Body of pancreas (tissue), 4 donors: ENCODE measurements around the gene TXNRD2. TPM values are rescaled to one million over a fixed set of nuclear protein-coding genes. Genes with fewer than 3 reads are reported as not detected.
A peak's percentile ranks its signal among the peaks of the same experiment; 100 is the strongest.

Experiments used
- ATAC-seq: fragments of 150-250 bp; one replicate; pipeline ENCODE4 v1.9.1; 2016
- DNase-seq, 4 donors: peaks; one replicate each; pipeline ENCODE4 v3.0.0-alpha.2; 2019
- H3K27ac ChIP-seq, 4 donors: fragments of 200-600 bp; sonication (generic); 1 replicate in 3 of 4; 2 replicates in 1 of 4; pipeline versions ENCODE4 v1.5.1 to v1.6.1; 2016 to 2019; ENCODE audit warnings: mild to moderate bottlenecking in 1 of 4, mixed read lengths in 1 of 4, moderate library complexity in 1 of 4
- H3K27me3 ChIP-seq, 2 donors: fragments of 200-600 bp; sonication (generic); one replicate each; pipeline ENCODE4 v1.6.0; 2016; ENCODE audit warnings: mild to moderate bottlenecking in 1 of 2
- H3K36me3 ChIP-seq, 2 donors: fragments of 200-600 bp; sonication (generic); replicated peaks in 1 of 2; 2 replicates each; pipeline ENCODE4 v1.5.1; 2016; ENCODE audit warnings: low read depth in 2 of 2; ENCODE audit not compliant: insufficient read depth in 1 of 2
- H3K4me1 ChIP-seq: fragments of 200-600 bp; sonication (generic); one replicate; pipeline ENCODE4 v1.6.0; 2016
- H3K4me3 ChIP-seq, 2 donors: fragments of 200-600 bp; sonication (generic); 1 replicate in 1 of 2; 2 replicates in 1 of 2; pipeline ENCODE4 v1.5.1; 2016 to 2019
- H3K9me3 ChIP-seq, 3 donors: fragments of 200-600 bp; sonication (generic); 1 replicate in 2 of 3; 2 replicates in 1 of 3; pipeline ENCODE4 v1.5.1; 2016
- POLR2A ChIP-seq, 3 donors: fragments of 450-650 bp; IDR thresholded peaks; one replicate each; pipeline ENCODE4 v1.6.1; 2016; ENCODE audit warnings: antibody characterized with exemption in 3 of 3, mild to moderate bottlenecking in 2 of 3
- WGBS, 2 donors: methylation state at CpG; one replicate each; pipeline ENCODE4 v1.1.5; 2017; 5-methylcytosine and 5-hydroxymethylcytosine counted together
- intact Hi-C: fragments of 100-400 bp; cut with DNase I; formaldehyde crosslinking; loops from one replicate; pipeline ENCODE4 v1.15.1; 2023
- total RNA-seq, 2 donors: library from RNA; depleted of rRNA; stranded (reverse); fragments of >200 nt; gene quantifications; one replicate each; pipeline ENCODE4 v1.1.0, GENCODE V29; 2016
- TF ChIP-seq, protein P1 (sequence below), 7 experiments: fragments of 450-650 bp in 4 of 7; fragments of 200-600 bp in 3 of 7; sonication (generic) in 3 of 7; IDR thresholded peaks; one replicate each; pipeline ENCODE4 v1.5.1; 2016 to 2019; ENCODE audit warnings: antibody characterized with exemption in 7 of 7

TXNRD2 gene
- total RNA-seq, 2 donors from 2014 or later: 22.1 to 23.6 TPM

DNA sequence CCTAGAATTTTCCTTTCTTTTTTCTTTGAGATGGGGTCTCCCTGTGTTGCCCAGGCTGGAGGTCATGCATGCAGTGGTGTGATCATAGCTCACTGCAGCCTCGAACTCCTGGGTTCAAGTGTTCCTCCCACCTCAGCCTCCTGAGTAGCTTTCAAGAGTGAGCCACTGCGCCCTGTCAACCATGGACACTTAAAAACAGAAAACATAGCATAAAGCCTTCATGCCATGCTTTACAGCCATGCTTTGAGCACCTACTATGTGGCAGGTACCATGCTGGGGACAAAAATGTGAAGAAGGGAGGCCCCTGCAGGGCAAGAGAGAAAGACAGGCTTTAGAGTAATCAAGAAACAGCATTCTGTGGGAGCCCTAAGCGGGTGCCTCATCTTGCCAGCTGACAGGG is 73.3 kb downstream of the TXNRD2 start:
- 92% methylated on average over 3 of the region's 3 CpGs for WGBS, 2 donors
- Histone ChIP-seq H3K27me3 (no peaks in the 10 kb centered on the region), H3K27ac (no peak overlapping the region), H3K36me3 (no peaks in the 10 kb centered on the region), H3K4me1 (peaks cover 28% of the 10 kb centered on the region), H3K4me3 (no peak overlapping the region), H3K9me3 (no peaks in the 10 kb centered on the region)
- TF ChIP-seq POLR2A (IDR thresholded peaks at IDR 0.05): no peak
- TF ChIP-seq, protein P1, sequence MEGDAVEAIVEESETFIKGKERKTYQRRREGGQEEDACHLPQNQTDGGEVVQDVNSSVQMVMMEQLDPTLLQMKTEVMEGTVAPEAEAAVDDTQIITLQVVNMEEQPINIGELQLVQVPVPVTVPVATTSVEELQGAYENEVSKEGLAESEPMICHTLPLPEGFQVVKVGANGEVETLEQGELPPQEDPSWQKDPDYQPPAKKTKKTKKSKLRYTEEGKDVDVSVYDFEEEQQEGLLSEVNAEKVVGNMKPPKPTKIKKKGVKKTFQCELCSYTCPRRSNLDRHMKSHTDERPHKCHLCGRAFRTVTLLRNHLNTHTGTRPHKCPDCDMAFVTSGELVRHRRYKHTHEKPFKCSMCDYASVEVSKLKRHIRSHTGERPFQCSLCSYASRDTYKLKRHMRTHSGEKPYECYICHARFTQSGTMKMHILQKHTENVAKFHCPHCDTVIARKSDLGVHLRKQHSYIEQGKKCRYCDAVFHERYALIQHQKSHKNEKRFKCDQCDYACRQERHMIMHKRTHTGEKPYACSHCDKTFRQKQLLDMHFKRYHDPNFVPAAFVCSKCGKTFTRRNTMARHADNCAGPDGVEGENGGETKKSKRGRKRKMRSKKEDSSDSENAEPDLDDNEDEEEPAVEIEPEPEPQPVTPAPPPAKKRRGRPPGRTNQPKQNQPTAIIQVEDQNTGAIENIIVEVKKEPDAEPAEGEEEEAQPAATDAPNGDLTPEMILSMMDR (IDR thresholded peaks at IDR 0.05): no peak
- DNase-seq (no peak), ATAC-seq (no peak)
- intact Hi-C loops: no loop called here

DNA sequence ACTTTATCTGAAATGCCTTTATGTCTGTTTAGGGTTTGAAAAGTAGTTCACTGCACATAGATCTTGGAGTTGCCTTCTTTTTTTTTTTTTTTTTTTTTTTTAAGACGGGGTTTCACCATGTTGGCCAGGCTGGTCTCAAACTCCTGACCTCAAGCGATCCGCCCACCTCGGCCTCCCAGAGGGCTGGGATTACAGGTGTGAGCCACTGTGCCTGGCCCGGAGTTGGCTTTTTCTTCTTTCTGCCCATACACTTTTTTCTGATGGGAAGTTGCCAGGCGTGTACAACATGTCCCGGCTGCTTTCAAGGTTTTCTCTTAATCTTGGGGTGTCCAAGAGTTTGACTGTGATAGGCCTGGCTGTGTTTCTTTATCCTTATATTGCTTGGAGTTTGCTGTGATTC is 74.0 kb downstream of the TXNRD2 start:
- no peaks in the 10 kb centered on the region for H3K36me3 ChIP-seq
- no peak overlapping the region for H3K4me3 ChIP-seq
- H3K4me1 ChIP-seq: peaks cover 20% of the 10 kb centered on the region
- no peaks in the 10 kb centered on the region for H3K27me3 ChIP-seq
- ATAC-seq (no peak), DNase-seq (peak in 3 of 4 donors; percentile 1 to 6 (median 4))
- 66 to 78% methylated on average over 7 of the region's 7 CpGs for WGBS, 2 donors
- intact Hi-C loops: no loop called here
- no peak overlapping the region for H3K27ac ChIP-seq
- no peaks in the 10 kb centered on the region for H3K9me3 ChIP-seq
- TF ChIP-seq, protein P1 (IDR thresholded peaks at IDR 0.05): no peak
- TF ChIP-seq POLR2A (IDR thresholded peaks at IDR 0.05): no peak

DNA sequence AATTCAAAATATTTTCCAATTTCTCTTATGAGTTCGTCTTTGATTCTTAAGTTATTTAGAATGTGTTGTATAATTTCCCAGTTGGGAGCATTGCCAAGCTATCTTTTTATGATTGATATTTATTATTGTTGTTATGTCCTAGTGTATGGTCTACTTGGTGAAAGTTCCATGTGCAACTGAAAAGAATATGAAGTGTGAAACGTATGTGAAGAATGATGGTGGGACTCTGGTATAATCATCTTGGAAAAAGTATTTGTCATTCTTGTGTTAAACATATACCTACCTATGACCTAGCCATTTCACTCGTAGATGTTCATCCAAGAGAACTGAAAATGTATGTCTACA is 75.0 kb downstream of the TXNRD2 start:
- WGBS, 2 donors: 87 to 91% methylated on average over 3 of the region's 3 CpGs
- Histone ChIP-seq H3K27me3 (no peaks in the 10 kb centered on the region), H3K27ac (no peak overlapping the region), H3K4me3 (no peak overlapping the region), H3K9me3 (no peaks in the 10 kb centered on the region), H3K4me1 (peaks cover 18% of the 10 kb centered on the region), H3K36me3 (no peaks in the 10 kb centered on the region)
- DNase-seq: no peak
- ATAC-seq: no peak
- TF ChIP-seq, protein P1 (IDR thresholded peaks at IDR 0.05): no peak
- no peak for TF ChIP-seq POLR2A (IDR thresholded peaks at IDR 0.05)
- intact Hi-C loops: no loop called here

DNA sequence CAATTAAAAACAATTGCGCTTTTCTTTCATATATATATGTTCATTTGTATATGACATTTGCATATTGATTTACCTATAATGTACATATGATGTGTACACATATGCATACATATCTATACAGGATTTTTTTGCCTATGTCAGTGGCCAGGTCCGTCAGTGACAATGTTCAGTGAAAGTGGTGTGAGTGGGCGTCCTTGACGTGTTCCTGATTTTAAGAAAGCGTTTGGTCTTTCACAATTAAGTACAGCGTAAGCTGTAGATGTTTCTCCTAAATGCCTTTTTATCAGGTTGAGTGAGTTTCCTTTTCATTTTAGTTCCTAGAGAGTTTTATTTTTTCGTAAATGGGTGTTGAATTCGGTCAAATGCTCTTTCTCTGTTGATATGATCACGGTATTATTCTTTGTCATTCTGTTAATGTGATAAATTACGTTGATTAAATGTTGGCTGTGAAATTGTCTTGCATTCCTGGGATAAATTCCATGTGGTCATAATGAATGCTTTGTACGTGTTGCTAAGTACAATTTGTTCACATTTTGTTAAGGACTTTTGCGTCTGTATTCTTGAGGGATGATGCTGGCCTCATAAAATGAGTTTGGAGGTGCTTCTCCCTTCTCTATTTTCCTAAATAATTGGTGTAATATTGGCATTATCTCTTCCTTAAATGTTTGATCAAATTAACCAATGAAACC is 76.3 kb downstream of the TXNRD2 start:
- no peak for TF ChIP-seq POLR2A (IDR thresholded peaks at IDR 0.05)
- TF ChIP-seq, protein P1 (IDR thresholded peaks at IDR 0.05): no peak
- WGBS, 2 donors: 57 to 58% methylated on average over 12 of the region's 12 CpGs
- H3K9me3 ChIP-seq: no peaks in the 10 kb centered on the region
- intact Hi-C loops: no loop called here
- H3K27me3 ChIP-seq: no peaks in the 10 kb centered on the region
- H3K4me3 ChIP-seq: no peak overlapping the region
- H3K4me1 ChIP-seq: peaks cover 18% of the 10 kb centered on the region
- peak overlapping the region in 3 of 4 donors; percentile 34 to 50 (median 48) for H3K27ac ChIP-seq
- ATAC-seq (peak; percentile 75), DNase-seq (no peak)
- H3K36me3 ChIP-seq: no peaks in the 10 kb centered on the region

DNA sequence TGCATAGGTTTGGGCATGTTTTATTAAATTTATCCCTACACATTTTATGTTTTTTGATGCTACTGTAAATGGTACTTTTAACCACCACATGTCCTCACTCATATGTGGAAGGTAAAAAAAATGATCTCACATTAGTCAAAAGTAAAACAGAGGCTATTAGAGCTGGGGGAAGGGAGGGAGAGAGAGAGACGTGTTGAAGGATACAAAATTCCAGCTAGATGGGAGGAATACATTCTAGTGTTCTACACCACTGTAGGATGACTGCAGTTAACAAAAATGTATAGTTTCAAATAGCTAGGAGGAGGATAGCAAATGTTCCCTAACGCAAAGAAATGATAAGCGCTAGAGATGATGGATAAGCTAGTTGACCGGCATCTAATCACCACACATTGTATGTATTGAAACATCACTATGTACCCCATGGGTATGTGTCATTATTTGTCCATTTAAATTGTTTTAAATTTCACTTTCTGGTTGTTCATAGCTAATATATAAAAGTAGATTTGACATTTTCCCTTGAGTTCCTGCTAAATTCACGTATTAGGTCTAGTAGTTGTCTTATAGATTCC is 77.0 kb downstream of the TXNRD2 start:
- Histone ChIP-seq H3K27ac (peak overlapping the region in 1 of 4 donors; percentile 50), H3K36me3 (no peaks in the 10 kb centered on the region), H3K4me3 (no peak overlapping the region), H3K27me3 (no peaks in the 10 kb centered on the region), H3K9me3 (no peaks in the 10 kb centered on the region), H3K4me1 (peaks cover 12% of the 10 kb centered on the region)
- intact Hi-C loops: no loop called here
- ATAC-seq (no peak), DNase-seq (no peak)
- TF ChIP-seq, protein P1 (IDR thresholded peaks at IDR 0.05): no peak
- whole genome bisulfite sequencing, 2 donors: 85 to 87% methylated on average over 5 of the region's 5 CpGs
